Suprapubic skin (tissue), 4 donors: Measurements from ENCODE around the gene NCK2. TPM values are rescaled to one million over a fixed set of nuclear protein-coding genes. Genes with fewer than 3 reads are reported as not detected.

Experiments
- DNase-seq, 2 donors: peaks; one replicate each; pipeline ENCODE4 v3.0.0-alpha.2; 2019; ENCODE audit warnings: low spot score in 2 of 2
- H3K27ac ChIP-seq: fragments of 200-600 bp; sonication (generic); one replicate; pipeline ENCODE4 v1.5.1; 2019
- H3K27me3 ChIP-seq: fragments of 200-600 bp; sonication (generic); one replicate; pipeline ENCODE4 v1.5.1; 2019
- H3K36me3 ChIP-seq: fragments of 200-600 bp; sonication (generic); one replicate; pipeline ENCODE4 v1.5.1; 2019
- H3K4me1 ChIP-seq: fragments of 200-600 bp; sonication (generic); one replicate; pipeline ENCODE4 v1.5.1; 2019
- H3K4me3 ChIP-seq: fragments of 200-600 bp; sonication (generic); one replicate; pipeline ENCODE4 v1.5.1; 2019; ENCODE audit warnings: mild to moderate bottlenecking
- H3K9me3 ChIP-seq: fragments of 200-600 bp; sonication (generic); one replicate; pipeline ENCODE4 v1.5.1; 2019
- CTCF ChIP-seq, 2 donors: fragments of 200-600 bp in 1 of 2; fragments of 450-650 bp in 1 of 2; sonication (generic) in 1 of 2; IDR thresholded peaks; one replicate each; pipeline ENCODE4 v1.5.1; 2016 to 2019; ENCODE audit warnings: antibody characterized with exemption in 2 of 2, mild to moderate bottlenecking in 1 of 2, moderate library complexity in 1 of 2
- EP300 ChIP-seq: sonication (generic); formaldehyde crosslinking; IDR thresholded peaks from one replicate; pipeline ENCODE4 v1.6.1; 2017; ENCODE audit warnings: antibody characterized with exemption
- POLR2A ChIP-seq, 2 donors: fragments of 450-650 bp; IDR thresholded peaks; one replicate each; pipeline ENCODE4 v1.6.1; 2017; ENCODE audit warnings: antibody characterized with exemption in 2 of 2, mild to moderate bottlenecking in 2 of 2, moderate library complexity in 2 of 2
- POLR2AphosphoS5 ChIP-seq, 3 donors: sonication (generic); formaldehyde crosslinking; IDR thresholded peaks; one replicate each; pipeline ENCODE4 v1.6.1; 2017; ENCODE audit warnings: antibody characterized with exemption in 3 of 3
- WGBS: methylation state at CpG from one replicate; pipeline ENCODE4 v1.1.5; 2018; 5-methylcytosine and 5-hydroxymethylcytosine counted together
- total RNA-seq, 4 donors: library from RNA; depleted of rRNA; stranded (reverse); fragments of >200 nt; gene quantifications; one replicate each; pipeline ENCODE4 v1.1.0, GENCODE V29; 2016

NCK2 gene
- total RNA-seq, 4 donors from 2014 or later = 40.1 to 59.4 (median 49.2) TPM

GRCh38 chr2:105858868-105859693 lies 114.4 kb downstream of the NCK2 start:
- Histone ChIP-seq H3K4me1 (peaks cover 38% of the 10 kb centered on the region), H3K9me3 (no peaks in the 10 kb centered on the region), H3K27me3 (no peaks in the 10 kb centered on the region), H3K27ac (peak overlapping the region; percentile 59), H3K36me3 (peaks cover 4% of the 10 kb centered on the region), H3K4me3 (no peak overlapping the region)
- TF ChIP-seq POLR2A (IDR thresholded peaks at IDR 0.05) (no peak), EP300 (no peak), CTCF (IDR thresholded peaks at IDR 0.05) (no peak), POLR2AphosphoS5 (IDR thresholded peaks at IDR 0.05) (no peak)
- WGBS = 51% methylated on average over 8 of the region's 8 CpGs
- no peak for DNase-seq

GRCh38 chr2:105859694-105859951 lies 114.9 kb downstream of the NCK2 start:
- no peak for DNase-seq
- Histone ChIP-seq H3K27ac (peak overlapping the region; percentile 59), H3K9me3 (no peaks in the 10 kb centered on the region), H3K4me3 (no peak overlapping the region), H3K27me3 (no peaks in the 10 kb centered on the region), H3K4me1 (peaks cover 35% of the 10 kb centered on the region), H3K36me3 (peaks cover 4% of the 10 kb centered on the region)
- no peak for TF ChIP-seq EP300
- TF ChIP-seq CTCF (IDR thresholded peaks at IDR 0.05) = no peak
- TF ChIP-seq POLR2AphosphoS5 (IDR thresholded peaks at IDR 0.05) = no peak
- no peak for TF ChIP-seq POLR2A (IDR thresholded peaks at IDR 0.05)
- WGBS = 69% methylated on average over 2 of the region's 2 CpGs

- Histone ChIP-seq H3K4me1 (peaks cover 35% of the 10 kb centered on the region), H3K4me3 (no peak overlapping the region), H3K27ac (no peak overlapping the region), H3K27me3 (no peaks in the 10 kb centered on the region), H3K9me3 (no peaks in the 10 kb centered on the region), H3K36me3 (peaks cover under 1% of the 10 kb centered on the region)
- TF ChIP-seq POLR2AphosphoS5 (IDR thresholded peaks at IDR 0.05) (no peak), CTCF (IDR thresholded peaks at IDR 0.05) (no peak), EP300 (no peak), POLR2A (IDR thresholded peaks at IDR 0.05) (no peak)
- WGBS = 90% methylated on average over 10 of the region's 10 CpGs
- no peak for DNase-seq
Measured at GRCh38 chr2:105860567-105860966, 115.9 kb downstream of the NCK2 start.

GRCh38 chr2:105861200-105861599 lies 116.5 kb downstream of the NCK2 start:
- Histone ChIP-seq H3K9me3 (no peaks in the 10 kb centered on the region), H3K36me3 (no peaks in the 10 kb centered on the region), H3K4me1 (peaks cover 35% of the 10 kb centered on the region), H3K27me3 (no peaks in the 10 kb centered on the region), H3K4me3 (no peak overlapping the region), H3K27ac (no peak overlapping the region)
- TF ChIP-seq POLR2A (IDR thresholded peaks at IDR 0.05) = no peak
- no peak for TF ChIP-seq POLR2AphosphoS5 (IDR thresholded peaks at IDR 0.05)
- no peak for TF ChIP-seq EP300
- no peak for TF ChIP-seq CTCF (IDR thresholded peaks at IDR 0.05)
- DNase-seq = no peak
- WGBS = 74% methylated on average over 7 of the region's 7 CpGs

- Histone ChIP-seq H3K4me1 (peaks cover 34% of the 10 kb centered on the region), H3K36me3 (no peaks in the 10 kb centered on the region), H3K4me3 (no peak overlapping the region), H3K9me3 (no peaks in the 10 kb centered on the region), H3K27me3 (no peaks in the 10 kb centered on the region), H3K27ac (no peak overlapping the region)
- no peak for DNase-seq
- TF ChIP-seq POLR2AphosphoS5 (IDR thresholded peaks at IDR 0.05) (no peak), EP300 (no peak), CTCF (IDR thresholded peaks at IDR 0.05) (no peak), POLR2A (IDR thresholded peaks at IDR 0.05) (no peak)
- 79% methylated on average over 5 of the region's 5 CpGs for WGBS
Measured at GRCh38 chr2:105862843-105863242, 118.1 kb downstream of the NCK2 start.
